HG03039 (cell line): ENCODE results near the gene ENDOD1.
"Not testable (repeated sequence)": the region's sequence is repeated elsewhere in the genome, so short reads cannot be mapped to it uniquely, and the experiment has no call there.

Experiments used
- ATAC-seq: cut with Tn5 transposase; IDR thresholded peaks from one replicate; pipeline ENCODE4 v1.9.1; 2021; ENCODE audit warnings: mild to moderate bottlenecking, moderate library complexity; ENCODE audit not compliant: unreplicated experiment

ENDOD1 gene, protein sequence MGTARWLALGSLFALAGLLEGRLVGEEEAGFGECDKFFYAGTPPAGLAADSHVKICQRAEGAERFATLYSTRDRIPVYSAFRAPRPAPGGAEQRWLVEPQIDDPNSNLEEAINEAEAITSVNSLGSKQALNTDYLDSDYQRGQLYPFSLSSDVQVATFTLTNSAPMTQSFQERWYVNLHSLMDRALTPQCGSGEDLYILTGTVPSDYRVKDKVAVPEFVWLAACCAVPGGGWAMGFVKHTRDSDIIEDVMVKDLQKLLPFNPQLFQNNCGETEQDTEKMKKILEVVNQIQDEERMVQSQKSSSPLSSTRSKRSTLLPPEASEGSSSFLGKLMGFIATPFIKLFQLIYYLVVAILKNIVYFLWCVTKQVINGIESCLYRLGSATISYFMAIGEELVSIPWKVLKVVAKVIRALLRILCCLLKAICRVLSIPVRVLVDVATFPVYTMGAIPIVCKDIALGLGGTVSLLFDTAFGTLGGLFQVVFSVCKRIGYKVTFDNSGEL

DNA sequence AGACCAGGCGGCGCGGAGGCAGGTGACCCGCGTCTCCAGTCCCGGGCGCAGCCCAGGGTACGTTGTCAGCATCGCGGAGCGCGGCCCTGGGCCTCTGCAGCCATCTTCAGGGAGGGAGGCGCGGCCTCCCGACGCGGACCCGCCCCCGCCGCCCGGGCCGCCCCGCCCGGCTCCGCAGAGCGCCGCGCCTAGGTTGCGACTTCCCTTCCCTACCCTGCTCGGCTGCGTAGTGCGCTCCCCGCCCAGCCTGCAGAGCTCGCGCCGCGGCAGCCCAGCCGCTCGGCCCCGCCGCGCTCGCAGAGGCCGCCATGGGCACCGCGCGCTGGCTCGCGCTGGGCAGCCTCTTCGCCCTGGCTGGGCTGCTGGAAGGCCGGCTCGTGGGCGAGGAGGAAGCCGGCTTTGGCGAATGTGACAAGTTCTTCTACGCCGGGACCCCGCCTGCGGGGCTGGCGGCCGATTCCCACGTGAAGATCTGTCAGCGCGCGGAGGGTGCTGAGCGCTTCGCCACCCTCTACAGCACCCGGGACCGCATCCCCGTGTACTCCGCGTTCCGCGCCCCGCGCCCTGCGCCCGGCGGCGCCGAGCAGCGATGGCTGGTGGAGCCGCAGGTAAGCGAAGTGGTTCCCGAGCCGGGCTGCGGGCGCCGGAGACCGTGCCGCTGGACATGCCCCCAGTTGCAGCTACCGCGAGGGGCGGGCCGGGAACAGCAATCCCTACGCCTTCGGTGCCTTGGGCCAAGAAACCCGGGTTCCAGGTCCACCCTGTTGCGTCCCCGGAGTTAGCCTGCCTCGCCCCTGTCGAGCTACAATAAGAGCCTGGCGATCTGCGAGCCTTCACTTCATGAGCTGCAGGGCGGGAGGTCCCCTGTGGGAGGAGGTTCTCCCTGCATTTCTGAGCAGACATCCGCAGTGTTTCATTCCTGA, at the start of gene ENDOD1:
TSS of gene ENDOD1 (plus strand) at position 227 of the 923 bp plus-strand sequence. CDS start at position 309, 82 bp downstream.
- peak; percentile 94 for ATAC-seq

DNA sequence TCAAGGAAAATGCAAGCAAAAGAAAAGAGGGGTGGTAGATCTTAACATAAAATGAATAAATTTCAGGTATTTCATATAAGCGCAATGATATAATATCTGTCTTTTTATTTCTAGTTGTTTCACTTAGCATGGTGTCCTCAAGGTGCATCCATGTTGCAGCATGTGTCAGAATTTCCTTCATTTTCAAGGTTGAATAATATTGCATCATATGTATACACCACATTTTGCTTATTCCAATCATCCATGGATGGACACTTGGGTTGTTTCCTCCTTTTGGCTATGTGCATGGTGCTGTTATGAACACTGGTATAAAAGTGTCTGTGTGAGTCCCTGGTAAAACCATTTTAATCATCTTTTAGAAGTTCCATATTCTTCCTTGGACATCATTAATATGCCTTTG, 47.4 kb upstream of the ENDOD1 start:
- ATAC-seq, result no peak

DNA sequence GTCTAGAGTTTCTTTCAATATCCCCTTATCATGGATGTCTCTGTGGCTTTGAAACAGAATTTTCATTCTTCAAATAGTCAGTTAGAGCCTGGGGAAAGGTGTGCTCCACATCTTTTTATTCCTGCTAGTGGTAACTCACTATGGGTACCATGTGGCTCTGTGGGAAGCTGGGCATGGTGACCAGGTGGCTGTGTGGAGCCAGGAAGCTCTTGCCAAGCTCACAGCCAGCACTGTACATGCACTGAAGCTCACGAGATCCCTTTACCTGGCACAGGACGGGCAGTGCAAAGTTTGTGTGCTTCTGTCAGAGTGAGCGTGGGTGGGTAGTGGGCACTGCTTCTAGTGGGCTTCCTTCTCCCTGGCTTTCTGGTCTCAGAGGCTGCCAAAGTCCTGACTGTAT, 46.7 kb upstream of the ENDOD1 start:
- no peak for ATAC-seq

DNA sequence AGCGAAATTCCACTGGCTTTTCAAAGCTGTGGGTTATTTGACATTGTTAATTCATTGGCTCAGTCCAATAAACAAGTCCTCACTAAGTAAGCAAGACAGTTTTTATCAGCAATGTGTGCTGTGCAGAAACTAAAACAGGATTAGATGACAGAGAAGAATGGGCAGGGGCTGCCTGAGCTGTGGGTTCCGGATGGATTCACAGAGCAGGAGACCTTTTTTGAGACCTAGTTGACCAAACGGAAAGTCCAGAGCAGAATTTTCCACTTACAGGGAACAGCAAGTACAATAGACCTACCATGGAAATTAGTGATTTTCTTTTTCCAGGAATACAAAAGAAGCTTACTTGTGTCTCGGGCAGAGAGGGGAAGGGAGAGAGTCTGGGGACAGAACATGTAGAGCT, 45.6 kb upstream of the ENDOD1 start:
- ATAC-seq, result no peak

DNA sequence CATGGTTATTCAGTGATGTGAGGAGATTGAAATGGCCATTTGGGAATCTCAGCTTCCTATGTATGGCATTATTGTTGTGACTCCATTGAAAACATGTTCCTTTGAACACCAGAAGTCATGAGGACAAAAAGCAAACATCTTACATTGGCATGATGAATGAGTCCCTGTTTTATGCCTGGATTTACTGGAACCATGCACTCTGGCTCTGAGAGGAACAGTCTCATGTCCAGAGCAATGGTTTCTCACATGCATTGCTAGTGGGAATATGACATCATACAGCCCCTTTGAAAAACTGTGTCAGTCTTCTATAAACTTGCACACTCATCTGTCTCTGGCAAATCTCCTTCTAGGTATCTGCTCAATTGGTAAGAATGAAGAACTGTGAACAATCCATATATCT, 43.8 kb upstream of the ENDOD1 start:
- no peak for ATAC-seq

DNA sequence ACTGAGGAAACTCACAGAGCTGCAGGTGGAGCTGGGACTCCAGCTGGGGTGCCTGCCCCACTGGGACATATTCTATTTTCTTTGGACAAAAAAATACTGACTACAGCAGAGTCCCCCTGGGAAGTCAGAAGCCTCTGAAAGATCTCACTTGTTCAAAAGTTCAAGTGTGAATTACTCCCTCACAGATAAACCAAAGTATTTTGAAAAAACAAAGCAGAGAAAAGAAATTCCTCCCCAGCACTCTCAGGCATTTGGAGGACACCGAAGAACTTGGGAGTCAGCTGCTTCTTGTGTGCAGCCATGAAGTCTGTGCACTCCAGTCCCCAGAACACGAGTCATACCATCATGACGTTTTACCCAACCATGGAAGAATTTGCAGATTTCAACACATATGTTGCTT, 40.5 kb upstream of the ENDOD1 start, which contains the start of gene KDM4F:
TSS of gene KDM4F (plus strand) at position 301 of the 400 bp plus-strand sequence.
- not testable (repeated sequence) for ATAC-seq

DNA sequence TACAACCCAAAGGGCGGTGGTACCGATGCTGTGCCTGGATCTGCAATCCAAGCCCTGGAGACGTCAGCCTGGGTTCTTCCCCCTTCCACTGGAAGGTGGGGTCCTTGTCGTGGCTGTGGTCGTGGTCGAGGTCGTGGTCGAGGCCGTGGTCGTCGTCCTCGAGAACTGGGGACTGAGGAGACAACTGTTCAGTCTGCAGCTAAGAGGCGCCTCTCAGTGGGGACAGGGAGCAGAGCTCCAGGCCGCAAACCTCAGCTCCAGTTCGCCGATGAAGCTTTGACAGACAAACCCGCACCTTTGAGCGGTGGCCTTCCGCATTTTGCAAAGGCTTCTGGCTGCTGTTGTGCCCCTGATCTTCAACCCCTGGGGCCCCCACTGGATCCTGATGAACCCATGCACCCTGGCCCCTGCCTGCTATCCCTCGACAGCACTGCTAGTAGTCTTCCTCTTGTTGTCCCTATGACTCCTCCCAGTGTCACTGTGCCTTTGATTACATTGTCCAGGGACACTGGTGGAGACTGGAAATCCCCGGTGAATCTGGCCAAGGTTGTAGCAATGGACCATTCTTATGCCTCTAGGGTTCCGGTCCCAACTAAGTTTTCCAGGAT, 38.9 kb upstream of the ENDOD1 start:
- ATAC-seq, result no peak

DNA sequence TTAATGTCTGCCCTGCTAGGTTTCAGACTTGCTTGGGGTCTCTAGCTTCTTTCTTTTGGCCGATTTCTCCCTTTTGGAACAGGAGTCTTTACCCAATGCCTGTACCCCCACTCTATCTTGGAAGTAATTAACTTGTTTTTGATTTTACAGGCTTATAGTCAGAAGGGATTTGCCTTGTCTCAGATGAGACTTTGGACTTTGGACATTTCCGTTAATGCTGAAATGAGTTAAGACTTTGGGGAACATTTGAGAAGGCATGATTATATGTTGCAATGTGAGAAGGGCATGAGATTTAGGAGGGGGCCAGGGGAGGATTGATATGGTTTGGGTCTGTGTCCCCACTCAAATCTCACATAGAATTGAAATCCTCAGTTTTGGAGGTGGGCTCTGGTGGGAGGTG, 35.3 kb upstream of the ENDOD1 start:
- ATAC-seq, result no peak

DNA sequence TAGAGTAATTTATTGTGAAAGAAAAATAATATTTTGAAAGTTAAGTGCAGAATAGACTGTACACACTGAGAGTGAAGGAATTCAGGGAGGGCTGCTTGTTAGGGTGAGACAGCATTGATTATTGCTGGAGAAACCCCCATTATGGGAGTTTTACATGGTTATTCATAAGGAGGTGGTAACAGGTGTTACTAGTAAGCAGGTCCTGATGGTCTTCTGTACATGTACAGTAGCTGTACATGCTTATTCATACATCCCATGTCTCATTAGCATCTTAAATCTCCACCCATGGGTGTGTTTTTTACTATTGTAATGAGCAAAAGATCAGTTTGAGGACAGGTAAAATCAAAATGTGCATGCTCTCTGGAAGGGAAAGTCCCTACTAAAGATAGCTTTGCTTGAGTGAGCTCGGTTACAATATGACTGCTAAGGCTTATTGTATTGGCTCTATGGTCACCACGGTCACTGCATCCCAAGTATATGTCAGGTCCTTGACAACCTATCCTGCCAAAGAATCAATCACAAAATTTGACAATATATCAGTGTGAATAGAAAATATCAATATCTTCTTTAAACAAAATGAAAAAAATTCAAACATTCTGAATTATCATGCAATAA, 34.3 kb upstream of the ENDOD1 start:
- peak; percentile 92 for ATAC-seq

DNA sequence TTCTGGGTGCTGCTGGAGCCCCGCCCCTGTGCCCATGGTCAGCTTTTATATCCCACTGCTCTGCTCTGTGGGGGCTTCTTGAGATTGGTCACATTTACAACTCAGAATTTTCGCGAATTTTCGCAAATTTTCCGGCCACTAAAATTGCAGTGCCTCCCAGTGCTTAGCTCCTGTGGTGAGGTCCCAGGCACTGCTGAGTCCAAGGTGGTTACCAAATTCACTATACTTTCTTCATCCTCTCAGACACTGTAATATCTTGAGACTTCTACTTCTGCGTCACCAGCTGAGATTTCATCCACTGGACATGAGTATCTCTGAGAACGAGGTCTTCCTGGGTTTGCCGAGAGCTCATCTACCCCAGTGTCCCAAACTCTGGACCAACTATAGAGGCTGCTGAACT, 31.7 kb upstream of the ENDOD1 start:
- no peak for ATAC-seq

DNA sequence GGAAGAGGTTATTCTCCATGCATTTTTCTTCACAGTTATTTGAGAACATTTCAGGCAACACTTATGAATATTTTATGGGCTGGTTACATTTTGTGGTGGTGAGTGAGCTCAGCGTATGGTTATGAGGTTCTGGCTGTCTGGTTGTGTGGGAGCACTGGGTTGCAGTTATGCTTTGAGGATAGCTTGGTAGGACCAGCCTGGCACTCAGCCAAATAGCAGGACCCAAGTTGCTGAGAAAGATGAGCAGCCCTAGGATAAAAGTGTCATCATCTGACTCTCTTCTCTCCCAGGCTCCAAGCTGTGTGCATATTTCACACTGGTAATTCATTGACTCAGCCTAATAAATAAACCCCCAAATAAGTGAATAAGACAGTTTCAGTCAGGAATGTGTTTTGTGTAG, 31.0 kb upstream of the ENDOD1 start:
- ATAC-seq, result no peak

DNA sequence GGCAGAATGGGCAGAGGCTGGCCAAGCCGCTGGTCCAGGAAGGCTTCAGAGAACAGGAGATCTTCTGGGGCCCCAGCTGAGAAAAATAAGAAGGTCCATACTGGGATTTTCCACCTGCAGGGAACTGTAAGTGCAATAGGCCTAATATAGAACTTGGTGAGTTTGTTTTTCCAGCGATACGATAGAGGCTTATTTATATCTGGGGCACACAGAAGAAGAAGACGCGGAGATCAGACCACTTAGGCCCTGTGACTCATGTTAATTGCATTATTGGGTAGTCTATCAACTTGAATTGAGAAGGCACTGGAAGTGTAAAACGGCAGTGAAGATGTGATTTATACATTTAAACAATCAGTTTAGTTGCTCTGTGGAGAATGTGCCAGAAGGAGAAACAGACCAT, 30.6 kb upstream of the ENDOD1 start:
- no peak for ATAC-seq

DNA sequence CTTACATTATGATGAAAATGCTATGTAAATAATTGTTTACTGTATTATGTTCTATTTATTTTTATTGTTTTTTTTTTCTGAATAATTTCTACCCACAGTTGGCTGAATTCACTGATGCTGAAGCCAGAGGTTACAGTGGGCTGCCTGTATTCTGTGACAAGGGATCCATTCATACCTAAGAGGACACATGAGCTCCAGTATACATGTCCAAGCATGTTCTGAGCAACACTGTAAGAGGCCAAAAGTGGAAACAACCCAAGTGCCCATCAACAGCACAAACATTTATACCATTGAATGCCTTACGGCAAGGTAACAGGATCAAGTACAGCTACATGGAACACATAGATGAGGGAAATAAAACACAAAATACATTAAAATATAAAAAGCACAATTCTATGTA, 24.3 kb upstream of the ENDOD1 start:
- no peak for ATAC-seq

DNA sequence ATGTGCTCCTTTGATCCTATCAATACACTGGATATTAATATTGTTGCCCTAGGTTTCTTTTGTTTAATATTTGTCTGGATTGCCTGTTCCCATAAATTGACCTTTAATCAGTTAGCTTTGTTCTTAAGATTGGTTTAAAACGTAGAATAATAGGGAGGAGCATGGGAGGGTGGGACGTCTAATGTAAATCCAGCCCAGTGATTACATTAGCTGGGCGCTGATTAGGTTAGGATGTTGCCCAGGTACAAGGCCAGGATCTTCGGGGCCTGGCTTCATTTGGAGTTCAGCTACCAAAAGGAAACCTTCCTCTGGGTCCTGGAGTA, 23.0 kb upstream of the ENDOD1 start, which contains the start of gene SRSF8:
TSS of gene SRSF8 (plus strand) at position 204 of the 323 bp plus-strand sequence. CDS start 308 bp downstream, outside the sequence.
- peak; percentile 37 for ATAC-seq

DNA sequence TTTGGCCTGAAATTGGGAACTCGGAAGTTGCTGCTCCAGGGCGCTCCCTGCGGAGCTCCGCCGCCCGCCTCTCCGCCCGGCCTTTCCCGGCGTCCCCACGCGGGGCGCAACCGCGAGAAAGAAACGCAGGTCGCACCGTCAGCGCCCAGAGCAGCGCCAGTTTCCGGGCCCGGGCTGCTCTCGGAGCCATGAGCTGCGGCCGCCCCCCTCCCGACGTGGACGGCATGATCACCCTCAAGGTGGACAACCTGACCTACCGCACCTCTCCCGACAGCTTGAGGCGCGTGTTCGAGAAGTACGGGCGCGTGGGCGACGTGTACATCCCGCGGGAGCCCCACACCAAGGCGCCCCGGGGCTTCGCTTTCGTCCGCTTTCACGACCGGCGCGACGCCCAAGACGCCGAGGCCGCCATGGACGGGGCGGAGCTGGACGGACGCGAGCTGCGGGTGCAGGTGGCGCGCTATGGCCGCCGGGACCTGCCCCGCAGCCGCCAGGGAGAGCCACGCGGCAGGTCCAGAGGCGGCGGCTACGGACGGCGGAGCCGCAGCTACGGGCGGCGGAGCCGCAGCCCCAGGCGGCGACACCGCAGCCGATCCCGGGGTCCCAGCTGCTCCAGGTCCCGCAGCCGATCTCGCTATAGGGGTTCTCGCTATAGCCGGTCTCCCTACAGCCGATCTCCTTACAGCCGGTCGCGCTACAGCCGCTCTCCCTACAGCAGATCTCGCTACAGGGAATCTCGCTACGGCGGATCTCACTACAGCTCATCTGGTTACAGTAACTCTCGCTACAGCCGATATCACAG, 22.4 kb upstream of the ENDOD1 start:
- peak; percentile 53 for ATAC-seq

DNA sequence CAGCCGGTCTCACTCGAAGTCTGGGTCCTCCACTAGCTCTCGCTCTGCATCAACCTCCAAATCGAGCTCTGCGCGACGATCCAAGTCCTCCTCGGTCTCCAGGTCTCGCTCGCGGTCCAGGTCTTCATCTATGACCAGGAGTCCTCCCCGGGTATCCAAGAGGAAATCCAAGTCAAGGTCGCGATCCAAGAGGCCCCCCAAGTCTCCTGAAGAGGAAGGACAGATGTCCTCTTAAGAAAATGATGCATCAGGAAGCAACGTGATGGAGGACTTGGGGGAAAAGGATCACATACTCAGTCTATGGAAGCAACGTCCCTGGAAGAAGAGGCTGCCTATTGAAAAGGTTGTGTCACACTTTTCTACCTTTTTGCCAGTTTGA, 21.8 kb upstream of the ENDOD1 start:
- ATAC-seq, result no peak

DNA sequence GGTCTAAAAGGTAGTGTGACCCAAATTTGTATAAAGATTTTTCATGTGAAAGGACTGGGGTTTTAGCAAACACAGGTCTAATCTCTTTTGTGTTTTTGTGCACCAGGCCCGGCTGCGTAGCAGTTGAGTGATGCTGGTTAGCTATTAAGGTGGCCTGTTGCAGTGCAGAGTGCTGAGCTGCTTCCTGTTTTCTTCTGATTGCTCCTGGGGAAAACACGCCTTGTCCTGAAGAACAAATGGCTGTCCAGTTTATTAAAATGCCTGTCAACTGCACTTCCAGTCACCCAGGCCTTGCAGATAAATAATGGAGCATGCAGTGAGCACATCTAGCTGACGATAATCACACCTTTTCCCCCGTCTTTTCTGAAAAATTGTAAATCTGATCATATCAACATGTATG, 21.1 kb upstream of the ENDOD1 start:
- peak; percentile 54 for ATAC-seq

DNA sequence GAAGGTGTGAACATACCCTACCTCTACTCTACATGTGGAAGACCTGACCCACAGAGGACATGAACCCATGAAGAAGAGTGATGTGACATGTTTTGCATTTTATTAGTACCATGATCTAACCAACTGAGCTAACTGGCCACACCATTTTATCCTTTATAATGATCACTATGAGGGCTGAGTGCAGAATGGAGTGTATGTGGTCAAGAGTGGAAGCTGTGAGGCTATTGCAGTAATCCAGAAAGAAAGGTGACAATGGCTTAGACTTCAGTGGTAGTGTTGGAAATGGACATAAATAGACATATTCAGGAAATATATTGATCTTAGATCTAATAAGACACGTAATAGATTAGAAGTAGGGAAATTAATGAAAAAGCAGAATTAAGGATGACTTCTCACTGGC, 19.2 kb upstream of the ENDOD1 start:
- ATAC-seq, result no peak

DNA sequence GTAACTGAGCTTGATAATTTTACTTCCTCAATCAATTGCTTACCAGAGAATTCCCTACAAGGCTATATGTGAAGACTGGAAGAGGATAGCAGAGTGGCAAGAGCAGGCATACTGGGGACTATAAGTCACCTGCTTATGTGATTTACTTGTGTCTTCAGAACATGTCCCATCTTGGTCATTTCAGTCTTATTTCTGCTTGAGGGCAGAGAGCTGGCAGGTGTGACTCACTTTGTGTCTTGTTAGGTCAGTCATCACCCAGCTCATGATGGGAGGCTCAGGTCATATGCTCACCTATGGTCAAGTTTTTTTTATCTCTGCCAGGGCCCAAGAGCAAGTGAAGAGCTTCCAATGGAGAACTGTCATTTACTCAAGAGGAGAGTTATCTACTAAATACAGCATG, 16.7 kb upstream of the ENDOD1 start:
- ATAC-seq, result no peak
